ENCODE measurements around the gene HSD17B7. TPM values are rescaled to one million over a fixed set of nuclear protein-coding genes. Genes with fewer than 3 reads are reported as not detected.
"Not testable (repeated sequence)": the region's sequence is repeated elsewhere in the genome, so short reads cannot be mapped to it uniquely, and the experiment has no call there.

Gene HSD17B7
- total RNA-seq, 6 experiments from 2014 or later = 10.4 to 32.1 (median 17.6) TPM

GRCh38 chr1:162818136-162818535 is 27.6 kb downstream of the HSD17B7 start:
- WGBS (ENCODE audit: insufficient coverage, low coverage, low lambda C conversion rate, missing lambda C conversion rate) = 96% methylated on average over 2 of the region's 2 CpGs
- intact Hi-C loops (cut with DNase I) = not testable (repeated sequence)

GRCh38 chr1:162818666-162819065 is 28.2 kb downstream of the HSD17B7 start:
- intact Hi-C loops (cut with DNase I); DNase-seq; H3K9me3 ChIP-seq; H3K27me3 ChIP-seq; H3K36me3 ChIP-seq; H3K27ac ChIP-seq; ATAC-seq; H3K4me3 ChIP-seq: not testable (repeated sequence)
- H3K4me1 ChIP-seq = peaks cover 0 to 16% (median 0%) of the 10 kb centered on the region in 4 donors
- WGBS (ENCODE audit: insufficient coverage, low coverage, low lambda C conversion rate, missing lambda C conversion rate) = 78% methylated on average over 1 of the region's 1 CpG

More at GRCh38 chr1:162818136-162818535, 27.6 kb downstream of the HSD17B7 start:
- ATAC-seq, H3K27me3 ChIP-seq, DNase-seq, H3K9me3 ChIP-seq, H3K36me3 ChIP-seq, H3K4me3 ChIP-seq, H3K27ac ChIP-seq: not testable (repeated sequence)
- peaks cover 0 to 16% (median 0%) of the 10 kb centered on the region in 4 donors for H3K4me1 ChIP-seq

GRCh38 chr1:162822391-162823200 is 32.1 kb downstream of the HSD17B7 start:
- ATAC-seq (peak; percentile 66 to 69 (median 68)), DNase-seq (peak; percentile 35 to 54 (median 44))
- WGBS (ENCODE audit: insufficient coverage, low coverage, low lambda C conversion rate, missing lambda C conversion rate) = 3% methylated on average over 6 of the region's 44 CpGs
- no peaks in the 10 kb centered on the region for H3K27me3 ChIP-seq
- H3K36me3 ChIP-seq = no peaks in the 10 kb centered on the region
- peak overlapping the region; percentile 16 to 26 (median 17) for H3K4me3 ChIP-seq
- H3K4me1 ChIP-seq = peaks cover 0 to 16% (median 0%) of the 10 kb centered on the region in 4 donors
- intact Hi-C loops (cut with DNase I) = no loop called here
- H3K9me3 ChIP-seq = no peaks in the 10 kb centered on the region
- no peak overlapping the region for H3K27ac ChIP-seq
- TF ChIP-seq POLR2A (IDR thresholded peaks at IDR 0.05) = no peak
- no peak for TF ChIP-seq CTCF (IDR thresholded peaks at IDR 0.05)

GRCh38 chr1:162823231-162823630 is 32.7 kb downstream of the HSD17B7 start:
- no peak for ATAC-seq
- H3K4me3 ChIP-seq = no peak overlapping the region
- no peak for DNase-seq
- no peaks in the 10 kb centered on the region for H3K9me3 ChIP-seq
- intact Hi-C loops (cut with DNase I) = no loop called here
- no peak overlapping the region for H3K27ac ChIP-seq
- 83% methylated on average over 3 of the region's 3 CpGs for WGBS (ENCODE audit: insufficient coverage, low coverage, low lambda C conversion rate, missing lambda C conversion rate)
- no peak for TF ChIP-seq POLR2A (IDR thresholded peaks at IDR 0.05)
- TF ChIP-seq CTCF (IDR thresholded peaks at IDR 0.05) = no peak
- no peaks in the 10 kb centered on the region for H3K36me3 ChIP-seq
- no peaks in the 10 kb centered on the region for H3K27me3 ChIP-seq
- H3K4me1 ChIP-seq = peaks cover 0 to 16% (median 0%) of the 10 kb centered on the region in 4 donors

GRCh38 chr1:162823771-162824525 is 33.4 kb downstream of the HSD17B7 start:
- peaks cover 0 to 16% (median 0%) of the 10 kb centered on the region in 4 donors for H3K4me1 ChIP-seq
- intact Hi-C loops (cut with DNase I) = no loop called here
- no peak overlapping the region for H3K27ac ChIP-seq
- H3K9me3 ChIP-seq = no peaks in the 10 kb centered on the region
- WGBS (ENCODE audit: insufficient coverage, low coverage, low lambda C conversion rate, missing lambda C conversion rate) = 47% methylated on average over 2 of the region's 2 CpGs
- TF ChIP-seq CTCF (IDR thresholded peaks at IDR 0.05) (no peak), POLR2A (IDR thresholded peaks at IDR 0.05) (no peak)
- DNase-seq (no peak), ATAC-seq (no peak)
- no peaks in the 10 kb centered on the region for H3K36me3 ChIP-seq
- H3K4me3 ChIP-seq = no peak overlapping the region
- H3K27me3 ChIP-seq = no peaks in the 10 kb centered on the region

All from right lobe of liver (tissue), 6 donors.